Panc1 (cell line): ENCODE results near the gene NIPAL3.

Experiments
- POLR2AphosphoS5 ChIP-seq: IDR thresholded peaks from 2 replicates; pipeline ENCODE4 v1.6.1; 2012; ENCODE audit warnings: mild to moderate bottlenecking, low read depth, low read length, moderate library complexity
- REST ChIP-seq, 2 experiments: IDR thresholded peaks; 2 replicates each; pipeline ENCODE4 v1.6.1; 2011 to 2012; ENCODE audit warnings: low read depth in 2 of 2, control low read depth in 1 of 2, low read length in 1 of 2, mild to moderate bottlenecking in 1 of 2, moderate library complexity in 1 of 2; ENCODE audit not compliant: insufficient read depth in 1 of 2
- TCF7L2 ChIP-seq: IDR thresholded peaks from 2 replicates; pipeline ENCODE4 v1.6.1; 2011; ENCODE audit warnings: mild to moderate bottlenecking, low read depth, low read length, inconsistent platforms
- TF ChIP-seq, protein P1 (sequence below): fragments of 450-650 bp; IDR thresholded peaks from 2 replicates; pipeline ENCODE4 v1.5.1; 2017; ENCODE audit warnings: mild to moderate bottlenecking

DNA sequence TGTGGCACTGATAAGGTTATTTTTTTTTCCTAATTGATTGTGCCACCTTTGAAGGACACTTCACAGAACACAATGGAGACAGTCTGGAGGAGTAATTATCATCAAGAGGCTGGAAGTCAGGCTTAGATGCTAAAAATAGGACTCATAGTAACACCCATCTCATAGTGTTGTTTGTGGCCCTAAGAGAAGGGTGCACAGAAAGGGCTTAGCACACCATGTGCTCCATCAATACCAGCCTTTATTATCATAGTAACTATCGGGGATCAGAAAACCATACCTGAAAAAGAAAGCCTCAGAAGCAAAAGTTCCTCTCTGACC, 11.9 kb downstream of the NIPAL3 start:
- TF ChIP-seq, protein P1, sequence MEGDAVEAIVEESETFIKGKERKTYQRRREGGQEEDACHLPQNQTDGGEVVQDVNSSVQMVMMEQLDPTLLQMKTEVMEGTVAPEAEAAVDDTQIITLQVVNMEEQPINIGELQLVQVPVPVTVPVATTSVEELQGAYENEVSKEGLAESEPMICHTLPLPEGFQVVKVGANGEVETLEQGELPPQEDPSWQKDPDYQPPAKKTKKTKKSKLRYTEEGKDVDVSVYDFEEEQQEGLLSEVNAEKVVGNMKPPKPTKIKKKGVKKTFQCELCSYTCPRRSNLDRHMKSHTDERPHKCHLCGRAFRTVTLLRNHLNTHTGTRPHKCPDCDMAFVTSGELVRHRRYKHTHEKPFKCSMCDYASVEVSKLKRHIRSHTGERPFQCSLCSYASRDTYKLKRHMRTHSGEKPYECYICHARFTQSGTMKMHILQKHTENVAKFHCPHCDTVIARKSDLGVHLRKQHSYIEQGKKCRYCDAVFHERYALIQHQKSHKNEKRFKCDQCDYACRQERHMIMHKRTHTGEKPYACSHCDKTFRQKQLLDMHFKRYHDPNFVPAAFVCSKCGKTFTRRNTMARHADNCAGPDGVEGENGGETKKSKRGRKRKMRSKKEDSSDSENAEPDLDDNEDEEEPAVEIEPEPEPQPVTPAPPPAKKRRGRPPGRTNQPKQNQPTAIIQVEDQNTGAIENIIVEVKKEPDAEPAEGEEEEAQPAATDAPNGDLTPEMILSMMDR: no peak
- TF ChIP-seq POLR2AphosphoS5: no peak
- no peak for TF ChIP-seq REST (IDR thresholded peaks at IDR 0.05; ENCODE audit: insufficient read depth in 1 of 2, low read depth in 2 of 2, low read length in 1 of 2)
- no peak for TF ChIP-seq TCF7L2
